GM19351 (cell line): ENCODE measurements around the gene HEATR3.

Source experiments
- ATAC-seq: cut with Tn5 transposase; IDR thresholded peaks from one replicate; pipeline ENCODE4 v1.9.1; 2021; ENCODE audit warnings: mild to moderate bottlenecking, moderate library complexity; ENCODE audit not compliant: unreplicated experiment

The HEATR3 gene

DNA sequence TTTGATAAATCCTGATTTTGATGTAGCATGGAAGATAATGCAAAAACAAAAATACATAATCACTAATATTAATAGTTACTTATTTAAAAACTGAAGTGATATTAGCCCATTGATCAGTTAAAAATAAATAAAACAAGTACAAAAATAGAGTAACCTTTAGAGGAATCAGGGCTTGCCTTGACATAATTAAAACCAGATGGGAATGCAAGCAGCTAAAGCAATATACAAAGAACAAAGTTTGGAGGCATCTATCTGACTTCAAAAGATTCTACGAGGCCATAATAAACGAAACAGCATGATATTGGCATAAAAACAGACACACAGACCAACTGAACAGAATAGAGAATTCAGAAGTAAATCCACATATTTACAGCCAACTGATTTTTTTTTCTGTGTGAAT lies 15.0 kb upstream of the HEATR3 start:
- ATAC-seq: no peak

DNA sequence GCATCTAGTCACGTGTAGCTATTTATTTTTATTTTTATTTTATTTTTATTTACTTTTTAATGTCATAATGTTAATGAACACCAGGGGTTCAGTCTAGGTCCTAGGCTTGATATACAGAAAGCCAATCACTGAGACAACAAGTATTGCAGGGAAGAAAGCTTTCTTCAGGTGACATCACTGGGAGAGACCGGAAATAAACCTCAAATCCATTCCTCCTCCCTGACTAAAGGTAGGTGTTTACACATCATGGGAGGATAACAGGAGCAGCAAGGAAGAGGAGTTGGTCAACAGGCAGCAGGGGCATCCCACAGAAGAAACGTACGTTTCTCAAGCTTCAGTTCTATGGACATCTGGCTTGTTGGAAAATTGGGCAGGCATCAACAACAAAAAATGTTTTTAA lies 9.5 kb upstream of the HEATR3 start:
- ATAC-seq: no peak

DNA sequence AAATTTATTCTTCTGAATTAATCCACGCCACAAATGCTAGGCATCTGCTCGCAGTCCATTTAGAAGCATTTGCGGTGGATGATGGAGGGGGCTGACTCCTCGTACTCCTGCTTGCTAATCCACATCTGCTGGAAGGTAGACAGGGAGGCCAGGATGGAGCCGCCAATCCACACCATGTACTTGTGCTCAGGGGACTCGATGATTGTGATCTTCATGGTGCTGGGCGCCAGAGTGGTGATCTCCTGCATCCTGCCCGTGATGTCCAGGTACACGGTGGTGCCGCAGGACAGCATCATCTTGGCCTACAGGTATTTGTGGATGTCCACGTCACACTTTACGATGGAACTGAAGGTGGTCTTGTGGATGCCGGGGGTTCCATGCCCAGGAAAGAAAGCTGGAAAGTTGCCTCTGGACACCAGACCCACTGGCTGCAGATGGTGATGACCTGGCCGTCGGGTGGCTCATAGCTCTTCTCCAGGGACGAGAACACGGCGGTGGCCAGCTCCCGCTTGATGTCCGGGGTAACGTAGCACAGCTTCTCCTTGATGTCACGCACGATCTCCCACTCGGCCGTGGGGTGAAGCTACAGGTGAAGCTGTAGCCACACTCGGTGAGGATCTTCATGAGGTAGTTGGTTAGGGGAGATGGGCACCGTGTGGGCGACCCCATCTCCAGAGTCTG lies 7.5 kb upstream of the HEATR3 start:
- no peak for ATAC-seq

DNA sequence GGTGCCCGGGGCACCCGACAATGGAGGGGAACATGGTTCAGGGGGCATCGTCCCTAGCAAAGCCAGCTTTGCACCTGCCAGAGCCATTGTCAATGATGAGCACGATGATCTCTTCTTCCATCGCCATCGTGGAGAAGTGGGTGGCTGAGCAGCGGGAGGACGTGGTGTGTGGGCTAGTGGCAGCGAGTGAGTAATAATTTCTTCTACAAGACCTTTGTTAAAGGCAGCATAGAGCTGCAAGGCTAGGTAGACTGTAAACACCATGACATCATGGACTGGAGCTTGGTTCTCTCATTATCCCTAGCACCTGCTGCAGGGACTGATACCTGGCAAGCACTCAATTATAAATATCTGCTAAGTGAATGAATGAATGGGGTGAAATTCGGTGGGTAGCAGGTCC lies 6.7 kb upstream of the HEATR3 start:
- ATAC-seq: no peak

DNA sequence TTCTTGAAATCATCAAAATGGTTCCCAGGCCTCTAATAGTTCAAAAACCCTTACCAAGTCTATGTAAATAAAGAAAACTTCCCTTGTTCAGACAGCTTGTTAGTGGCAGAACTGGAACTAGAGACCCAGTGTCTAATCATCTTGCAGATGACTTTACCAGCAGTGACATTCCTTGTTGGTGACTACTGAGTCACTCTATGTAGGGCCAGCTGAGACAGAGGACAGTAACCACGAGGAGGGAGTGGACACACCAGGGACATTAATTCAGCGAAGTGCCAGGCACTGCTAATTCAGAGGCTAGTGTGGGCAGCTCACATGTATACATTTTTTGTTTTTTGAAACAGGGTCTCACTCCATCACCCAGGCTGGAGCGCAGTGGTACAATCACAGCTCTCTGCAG lies 6.1 kb upstream of the HEATR3 start:
- ATAC-seq: no peak

DNA sequence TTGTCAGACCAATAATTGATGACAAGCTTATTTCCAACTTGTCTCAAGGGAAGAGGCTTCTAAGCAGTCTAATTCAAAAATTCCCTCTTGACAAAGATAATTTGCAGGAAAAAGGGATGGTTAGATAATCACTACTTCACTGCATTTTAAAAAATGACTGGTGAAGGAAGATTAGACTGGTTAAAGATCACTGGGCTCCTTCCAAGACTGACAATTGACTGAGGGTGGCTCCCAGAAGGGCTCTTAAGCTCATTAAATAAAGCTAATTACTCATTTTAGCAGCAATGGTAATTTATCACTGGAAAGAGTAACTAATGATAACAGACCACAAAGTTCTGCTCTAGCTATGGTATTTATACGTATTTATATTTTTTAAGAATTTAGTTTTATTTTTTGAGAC lies 4.4 kb upstream of the HEATR3 start:
- ATAC-seq: no peak

DNA sequence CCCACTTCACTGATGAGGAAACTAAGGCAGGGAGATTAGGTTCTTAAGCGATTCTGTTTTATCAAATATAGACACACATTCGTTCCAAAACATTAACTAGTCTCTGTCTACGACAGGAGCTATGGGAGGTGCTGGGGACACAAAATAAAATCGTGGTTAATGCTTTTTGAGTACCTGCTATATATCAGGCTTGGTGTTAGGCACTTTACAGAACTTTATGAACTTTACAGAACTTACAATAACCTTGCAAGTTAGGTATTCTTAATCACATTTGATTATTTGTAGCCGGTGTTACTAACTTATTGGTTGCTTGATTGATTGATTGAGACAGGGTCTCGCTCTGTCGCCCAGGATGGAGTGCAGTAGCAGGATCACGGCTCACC lies 538 bp upstream of the HEATR3 start:
- no peak for ATAC-seq

DNA sequence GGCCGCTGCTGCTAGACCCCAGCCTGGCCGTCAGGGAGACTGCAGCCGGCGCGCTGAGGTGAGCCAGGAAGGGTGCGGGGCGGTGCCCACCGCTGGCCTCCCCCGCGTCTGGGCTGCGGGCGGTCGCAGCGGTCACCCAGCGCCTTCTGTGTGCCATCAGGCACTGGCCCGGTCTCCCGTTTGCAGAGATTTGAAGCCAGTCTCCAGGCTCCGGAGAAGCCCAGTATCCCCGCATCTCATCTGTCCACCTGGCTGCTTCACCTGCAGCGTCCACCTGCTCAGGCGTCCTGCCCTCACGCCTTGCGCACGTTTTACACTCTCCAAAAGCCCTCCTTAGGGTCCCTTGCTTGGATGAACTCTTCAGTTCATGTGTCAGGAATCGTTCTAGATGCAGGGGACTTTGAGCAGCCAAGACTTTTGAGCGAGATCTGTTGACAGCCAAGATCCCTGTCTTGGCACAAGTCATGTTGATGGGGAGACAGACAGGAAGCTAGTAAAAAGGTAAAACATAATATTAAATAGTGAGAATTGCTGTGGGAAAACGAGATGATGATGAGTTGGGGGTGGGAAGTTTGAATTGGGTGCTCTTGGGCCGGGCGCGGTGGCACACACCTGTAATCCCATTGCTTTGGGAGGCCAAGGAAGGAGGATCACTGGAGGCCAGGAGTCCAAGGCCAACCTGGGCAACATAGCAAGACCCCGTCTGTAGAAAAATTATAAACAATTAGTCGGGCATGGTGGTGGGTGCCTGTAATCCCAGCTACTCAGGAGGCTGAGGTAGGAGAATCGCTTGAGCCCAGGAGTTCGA lies 916 bp downstream of the HEATR3 start:
- no peak for ATAC-seq

DNA sequence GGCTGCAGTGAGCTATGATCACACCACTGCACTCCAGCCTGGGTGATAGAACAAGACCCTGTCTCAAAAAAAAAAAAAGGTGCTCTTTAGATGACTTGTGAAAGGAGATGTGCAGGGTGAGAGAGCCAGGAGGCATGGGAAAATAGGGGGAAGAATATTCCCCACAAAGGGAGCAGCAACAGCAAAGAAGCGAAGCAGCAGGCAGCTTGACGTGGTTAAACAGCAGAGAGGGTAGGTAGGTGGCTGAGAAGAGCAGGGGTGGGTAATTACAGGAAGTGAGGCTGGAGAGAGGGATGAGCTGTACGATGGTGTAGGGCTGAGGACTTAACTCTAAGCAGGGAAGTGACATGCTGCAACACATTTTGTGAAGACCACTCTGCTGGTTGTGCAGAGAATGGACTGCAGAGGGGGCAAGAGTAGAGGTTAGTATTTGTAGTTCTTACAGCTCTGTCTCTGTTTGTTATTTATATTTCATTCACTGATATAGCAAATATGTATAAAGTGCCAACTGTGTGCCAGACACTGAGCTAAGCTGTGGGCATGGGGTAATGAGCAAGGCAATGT lies 1.6 kb downstream of the HEATR3 start:
- ATAC-seq: peak; percentile 49

DNA sequence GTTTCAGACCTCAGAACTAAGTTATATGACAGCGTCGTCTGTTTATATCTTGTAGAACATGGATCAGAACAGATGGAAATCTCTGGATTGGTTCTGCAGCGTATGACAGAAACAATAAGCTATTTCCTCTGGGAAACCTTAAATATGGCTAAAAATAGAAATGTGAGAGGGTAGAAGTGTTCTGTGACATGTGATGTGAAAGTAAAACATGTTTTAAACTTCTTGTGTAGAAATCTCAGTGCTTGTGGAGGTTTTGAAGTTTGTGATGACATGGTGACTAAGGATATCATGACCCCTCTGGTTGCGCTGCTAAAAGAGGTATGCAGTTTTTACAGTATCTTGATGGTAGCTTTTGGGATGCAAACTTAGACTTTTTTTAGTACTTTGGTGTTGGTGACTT lies 2.8 kb downstream of the HEATR3 start:
- ATAC-seq: no peak

DNA sequence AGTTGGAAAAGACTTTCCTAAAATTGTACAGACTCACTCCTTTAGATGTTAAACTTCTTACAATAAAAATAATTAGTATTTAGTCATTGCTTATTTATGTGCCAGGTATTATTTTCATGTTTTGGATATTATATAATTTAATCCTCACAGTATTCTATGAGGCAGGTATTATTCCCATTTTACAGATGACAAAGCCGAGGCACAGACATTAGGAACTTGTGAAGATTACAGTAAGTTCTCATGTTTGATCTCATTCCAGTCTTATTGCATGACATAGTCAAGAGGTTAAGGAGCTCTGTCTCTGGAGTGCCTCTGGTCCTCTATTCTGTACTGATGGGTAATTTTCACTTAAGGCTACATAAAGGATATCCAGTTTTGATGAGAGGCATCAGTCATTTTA lies 3.3 kb downstream of the HEATR3 start:
- ATAC-seq: no peak

DNA sequence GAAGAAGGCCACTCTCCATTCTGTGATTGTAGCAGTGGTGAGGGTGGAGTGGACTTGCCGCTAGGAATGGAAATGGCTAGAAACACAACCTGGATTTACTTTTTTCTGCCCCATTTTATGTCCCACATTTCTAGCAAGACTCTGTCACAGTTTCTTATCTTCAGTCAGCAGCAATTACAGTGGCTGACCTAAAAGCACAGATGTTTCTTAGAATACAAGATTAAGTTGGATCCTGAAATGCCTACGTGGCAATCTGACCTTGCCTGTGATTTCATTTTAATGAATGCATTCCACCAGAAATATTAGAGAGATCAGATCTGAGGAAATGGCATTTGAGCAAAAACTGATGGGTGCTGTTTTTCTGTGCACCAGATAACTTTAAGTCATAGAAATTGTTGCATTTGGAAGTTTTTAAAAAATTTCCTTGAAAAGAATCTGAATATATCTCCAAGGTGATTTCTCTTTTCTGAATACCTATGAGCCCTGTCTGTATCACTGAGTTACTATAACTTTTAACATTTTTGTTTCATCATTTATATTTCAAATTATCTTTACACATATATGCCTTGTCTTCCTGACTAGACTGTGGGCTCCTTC lies 5.4 kb downstream of the HEATR3 start:
- ATAC-seq: no peak

DNA sequence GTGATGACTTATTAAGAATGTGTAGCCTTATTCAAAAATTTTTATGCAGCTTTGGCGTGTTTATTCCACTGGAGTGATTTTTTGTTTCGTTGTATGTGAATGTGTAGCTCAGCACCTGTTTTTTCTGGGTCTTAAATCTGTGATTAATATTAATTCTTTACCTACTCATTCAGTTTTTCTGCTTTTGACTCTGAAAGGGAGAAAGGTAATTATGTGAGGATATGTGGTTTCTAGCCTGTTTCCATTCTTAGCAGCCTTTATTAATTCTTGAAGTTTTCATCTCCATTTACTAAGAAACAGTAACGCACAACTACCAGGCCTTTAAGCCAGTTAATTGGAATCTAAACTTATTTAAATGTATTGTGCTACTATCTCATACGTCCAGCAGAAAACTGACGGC lies 7.0 kb downstream of the HEATR3 start:
- no peak for ATAC-seq

DNA sequence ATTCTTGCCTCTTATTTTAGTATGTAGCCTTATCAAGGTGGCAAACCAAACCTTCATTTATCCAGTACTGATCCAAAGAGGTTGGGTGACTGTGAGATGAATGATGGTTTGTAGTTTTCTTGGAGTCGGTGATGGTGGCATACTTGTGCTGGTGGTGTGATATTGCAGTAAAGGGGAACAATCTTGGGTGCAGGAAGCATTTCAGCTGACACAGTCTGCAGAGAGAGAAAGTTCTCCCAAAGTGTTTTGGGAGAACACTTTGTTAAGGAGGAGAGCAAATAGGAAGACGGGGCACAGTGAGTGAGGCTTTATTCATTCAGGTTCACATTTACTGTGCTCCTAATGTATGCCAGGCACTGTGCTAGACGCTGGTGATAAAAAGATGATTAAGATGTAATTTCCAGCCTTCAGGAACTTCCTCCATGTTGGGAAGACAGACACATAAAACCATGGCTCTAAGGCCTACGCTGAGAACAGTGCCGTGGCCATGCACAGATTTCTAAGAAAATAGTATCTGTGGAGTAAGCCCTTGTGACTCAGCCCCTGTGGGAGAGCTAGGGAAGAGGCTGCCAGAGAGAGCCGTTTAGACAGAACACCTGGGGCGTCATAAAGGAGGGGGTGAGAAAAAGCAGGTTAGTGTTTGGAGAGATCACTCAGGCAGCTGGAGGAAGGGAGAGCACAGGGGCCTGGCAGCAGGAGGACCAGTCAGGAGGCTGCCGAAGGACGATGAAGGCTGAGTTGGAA lies 13.8 kb downstream of the HEATR3 start:
- ATAC-seq: no peak

DNA sequence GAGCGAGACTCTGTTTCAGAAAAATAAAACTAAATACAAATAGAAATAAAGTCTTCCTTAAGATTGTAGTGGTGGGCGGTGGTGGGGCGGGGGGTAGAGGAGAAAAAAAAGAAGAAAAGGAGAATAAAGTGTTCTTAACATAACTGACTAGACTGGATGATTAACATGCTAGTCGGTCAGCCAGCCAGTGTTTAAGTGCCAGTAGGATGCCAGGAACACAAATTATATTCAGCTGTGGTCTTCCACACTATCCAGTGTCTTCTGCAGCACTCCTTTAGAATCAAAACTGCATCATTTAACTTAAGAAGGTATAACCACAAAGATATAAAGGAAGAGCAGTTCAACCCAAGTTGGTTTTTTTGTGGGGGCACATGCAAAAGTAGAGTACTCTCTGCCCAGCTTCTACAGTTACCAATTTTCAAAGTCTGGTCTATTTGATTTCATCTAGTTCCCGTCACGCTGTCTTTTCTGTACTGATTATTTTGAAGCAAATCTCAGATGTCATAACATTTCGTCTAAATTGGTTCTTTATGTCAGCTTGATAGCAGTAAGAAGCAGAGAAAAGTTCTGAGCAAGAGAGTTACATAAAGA lies 15.8 kb downstream of the HEATR3 start:
- ATAC-seq: no peak

DNA sequence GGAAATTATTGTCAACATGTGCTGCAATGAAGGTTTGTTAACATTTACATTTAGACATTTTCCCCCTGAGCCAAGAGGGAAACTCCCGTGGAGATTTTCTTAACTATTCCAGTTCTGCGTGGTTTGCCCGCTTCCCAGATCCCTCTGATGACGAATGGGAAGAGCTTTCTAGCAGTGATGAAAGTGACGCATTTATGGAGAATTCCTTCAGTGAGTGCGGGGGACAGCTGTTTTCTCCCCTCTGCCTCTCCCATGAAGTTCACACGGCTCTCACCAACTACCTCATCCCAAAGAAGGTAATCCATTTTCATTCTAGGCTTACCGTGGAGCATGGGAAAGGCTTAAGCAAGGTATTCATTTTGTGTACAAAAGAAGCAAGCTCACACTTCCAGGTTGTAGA lies 18.2 kb downstream of the HEATR3 start:
- no peak for ATAC-seq

DNA sequence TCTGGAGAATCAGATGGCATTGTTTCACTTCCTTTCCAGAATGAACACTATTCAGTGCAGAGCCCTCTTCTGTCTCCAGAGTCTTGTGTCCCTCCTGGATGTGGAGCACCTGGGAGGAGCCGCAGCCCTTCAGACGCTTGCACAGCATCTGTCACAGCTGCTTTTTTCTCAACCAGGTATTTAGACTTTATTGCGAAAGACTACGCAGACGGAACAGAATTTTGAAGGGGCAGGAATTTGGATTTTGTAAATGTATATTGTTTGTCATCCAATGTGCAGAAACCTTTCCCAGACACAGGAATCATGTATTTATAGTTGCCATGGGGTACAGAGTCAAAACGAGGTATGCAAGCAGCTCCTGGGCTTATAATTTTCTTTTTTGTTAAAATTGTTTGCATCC lies 20.4 kb downstream of the HEATR3 start:
- ATAC-seq: no peak

DNA sequence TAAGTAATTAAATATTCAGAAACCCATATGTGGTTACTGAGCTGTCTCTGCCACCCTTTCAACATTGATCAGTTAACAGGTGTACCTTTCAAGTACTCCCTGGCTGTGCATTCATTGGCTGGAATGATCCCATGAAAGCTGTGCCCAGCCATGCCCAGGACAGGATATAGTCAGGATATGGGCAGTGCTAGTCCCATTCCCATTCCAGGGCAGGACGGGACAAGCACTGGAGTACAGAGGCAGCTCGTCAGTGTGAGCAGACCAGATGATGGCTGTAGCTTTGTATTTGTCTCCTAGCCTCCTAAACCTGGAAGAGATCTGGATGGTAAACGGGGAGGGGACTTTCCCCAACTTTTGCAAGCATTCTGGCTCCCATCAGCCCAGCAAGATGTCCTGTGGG lies 22.5 kb downstream of the HEATR3 start:
- no peak for ATAC-seq

DNA sequence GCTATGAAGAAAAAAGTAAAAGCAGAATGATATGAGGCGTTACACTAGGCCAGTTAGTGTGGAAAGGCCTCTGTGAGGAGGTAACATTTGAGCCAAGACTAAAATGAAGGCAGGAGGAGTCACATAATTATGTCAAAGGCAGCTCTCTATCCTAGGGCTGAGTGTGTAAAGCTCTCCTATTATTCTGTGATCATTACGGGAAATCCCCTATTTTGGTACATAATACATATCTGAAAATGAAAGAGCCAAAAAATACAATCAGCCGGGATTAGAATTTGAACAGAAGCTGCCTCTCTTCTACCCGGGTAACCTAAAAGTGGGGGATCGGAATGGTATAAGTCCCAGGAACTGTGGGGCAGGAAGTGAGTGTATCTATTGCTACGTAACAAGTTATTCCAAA lies 27.1 kb downstream of the HEATR3 start:
- ATAC-seq: no peak

DNA sequence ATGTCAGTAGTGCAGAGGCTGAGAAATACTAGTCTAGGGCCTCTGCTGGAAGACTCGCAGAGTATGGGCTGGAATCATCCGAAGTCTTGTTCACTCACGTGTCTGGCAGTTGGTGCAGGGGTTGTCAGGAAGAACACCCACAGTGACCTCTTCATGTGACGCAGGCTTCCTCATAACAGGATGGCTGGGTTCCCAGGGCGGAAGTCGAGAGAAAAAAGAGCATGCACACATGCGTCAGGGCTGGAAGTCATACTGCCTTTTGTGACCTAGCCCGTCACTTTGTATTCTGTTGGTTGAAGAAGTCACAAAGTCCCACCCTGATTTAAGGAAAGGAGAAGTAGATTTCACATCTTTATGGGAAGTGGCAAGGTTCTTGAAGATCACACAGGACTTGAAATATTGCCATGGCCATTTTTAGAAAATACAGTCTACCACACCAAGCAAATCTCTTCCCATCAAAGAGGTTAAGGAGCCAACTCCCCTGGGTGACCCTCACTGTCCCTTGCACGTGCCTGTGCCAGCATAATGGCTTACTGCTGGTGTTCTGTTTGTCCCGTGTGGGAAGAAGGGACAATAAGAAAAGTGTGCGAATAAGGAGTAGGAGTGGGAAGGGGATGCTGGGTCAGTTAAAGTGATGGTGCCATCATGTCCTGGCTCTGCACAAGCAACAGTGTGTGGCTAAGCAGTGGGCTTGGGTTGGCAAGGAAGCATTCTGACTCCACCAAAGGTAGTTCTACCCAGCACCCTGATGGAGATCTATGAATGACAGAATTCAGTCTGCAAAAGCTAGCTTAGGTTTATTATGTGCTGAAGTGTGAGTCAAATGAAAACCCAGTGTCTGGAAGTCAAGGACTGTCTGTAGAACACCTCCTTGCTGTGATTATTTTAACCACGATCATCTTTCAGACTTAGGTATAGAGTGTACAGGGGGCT lies 28.1 kb downstream of the HEATR3 start:
- no peak for ATAC-seq
